Stimulated activated naive CD4-positive, alpha-beta T cell treated with Interleukin-2 at 50 U/mL for 16 hours (primary cell): ENCODE data around the gene FAM53B.

Experiments used
- DNase-seq: peaks from one replicate; lab custom pipeline; 2025; lab: John Stamatoyannopoulos, UW

FAM53B gene

DNA sequence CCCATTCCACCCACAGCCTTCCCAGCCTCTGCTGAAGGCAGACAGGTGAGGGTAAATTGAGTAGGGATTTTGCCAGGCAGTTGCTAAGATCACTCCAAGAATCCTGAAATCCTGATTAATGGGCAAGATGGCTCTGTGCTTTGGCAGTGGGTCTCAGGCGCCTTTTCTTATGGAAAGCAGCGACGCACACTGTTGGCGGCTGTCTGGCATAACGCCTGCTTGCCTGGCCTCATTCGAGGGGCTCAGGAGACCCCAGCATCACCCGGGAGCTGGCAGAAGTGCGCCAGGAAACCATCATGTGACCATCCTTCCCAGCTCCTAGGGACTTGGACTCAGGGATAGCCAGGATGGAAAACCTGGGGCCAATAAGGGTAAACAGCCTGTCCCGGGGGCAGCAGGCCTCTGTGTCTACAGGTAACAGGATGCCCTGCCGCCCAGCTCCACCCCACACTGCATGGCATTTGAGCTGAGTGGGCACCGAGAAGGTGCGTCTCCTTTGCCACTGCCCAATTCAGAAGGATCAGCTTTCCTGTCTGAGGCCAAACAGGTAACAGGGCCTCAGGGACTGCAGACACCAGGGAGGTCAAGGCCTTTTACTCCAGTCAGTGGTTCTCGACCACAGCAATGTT is 98.6 kb downstream of the FAM53B start:
- DNase-seq = no peak

GRCh38 chr10:124644771-124645415 is 99.3 kb downstream of the FAM53B start:
- no peak for DNase-seq

DNA sequence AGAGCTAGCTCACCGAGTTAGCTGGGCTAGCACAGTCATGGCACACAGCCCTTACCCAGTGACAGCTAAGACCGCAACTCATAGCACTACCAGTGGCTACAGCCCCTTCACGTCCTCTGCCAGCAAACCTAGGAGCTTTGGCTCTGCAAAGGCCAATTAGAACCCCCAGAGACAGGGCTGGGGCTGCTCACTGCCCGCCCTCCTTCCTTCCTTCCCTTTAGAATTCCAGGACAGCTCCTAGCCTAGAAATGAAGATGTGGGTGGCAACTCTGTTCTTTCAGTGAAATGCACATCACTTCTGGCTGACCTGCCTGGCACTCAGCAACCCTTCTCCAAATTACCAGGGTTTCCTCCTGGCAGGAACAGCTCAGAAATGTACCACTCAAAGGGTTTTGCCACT is 99.9 kb downstream of the FAM53B start:
- DNase-seq = no peak

GRCh38 chr10:124643330-124644009 is 100.7 kb downstream of the FAM53B start:
- DNase-seq = no peak

DNA sequence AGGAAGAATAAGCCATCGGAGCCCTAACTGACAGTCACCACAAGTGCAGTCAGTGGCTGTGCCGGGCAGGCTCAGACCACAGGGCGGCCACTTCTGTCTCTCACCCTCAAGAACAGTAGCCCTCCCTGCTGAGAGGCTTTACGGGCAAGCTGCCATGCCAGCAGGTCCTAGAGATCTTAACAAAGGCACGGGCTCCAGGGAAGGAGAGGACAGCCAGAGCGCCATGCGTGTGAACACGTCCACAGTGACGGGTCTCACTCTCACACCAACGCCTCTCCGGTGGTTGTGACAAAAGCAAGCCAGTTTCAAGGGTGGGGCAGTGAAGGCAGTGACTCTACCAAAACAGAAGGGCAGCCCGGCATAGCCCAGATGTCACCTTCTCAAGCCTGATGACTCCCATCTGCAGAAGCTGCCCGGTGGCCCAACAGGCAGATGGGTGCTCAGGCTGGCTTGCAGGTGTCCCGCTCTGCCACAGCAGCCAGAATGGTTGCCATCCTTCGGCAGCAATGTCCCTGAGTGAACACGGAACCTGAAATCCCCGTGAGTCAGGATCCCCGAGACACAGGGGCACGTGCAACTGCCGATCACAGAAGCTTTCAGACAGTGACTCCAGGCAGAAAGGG is 102.0 kb downstream of the FAM53B start:
- no peak for DNase-seq

DNA sequence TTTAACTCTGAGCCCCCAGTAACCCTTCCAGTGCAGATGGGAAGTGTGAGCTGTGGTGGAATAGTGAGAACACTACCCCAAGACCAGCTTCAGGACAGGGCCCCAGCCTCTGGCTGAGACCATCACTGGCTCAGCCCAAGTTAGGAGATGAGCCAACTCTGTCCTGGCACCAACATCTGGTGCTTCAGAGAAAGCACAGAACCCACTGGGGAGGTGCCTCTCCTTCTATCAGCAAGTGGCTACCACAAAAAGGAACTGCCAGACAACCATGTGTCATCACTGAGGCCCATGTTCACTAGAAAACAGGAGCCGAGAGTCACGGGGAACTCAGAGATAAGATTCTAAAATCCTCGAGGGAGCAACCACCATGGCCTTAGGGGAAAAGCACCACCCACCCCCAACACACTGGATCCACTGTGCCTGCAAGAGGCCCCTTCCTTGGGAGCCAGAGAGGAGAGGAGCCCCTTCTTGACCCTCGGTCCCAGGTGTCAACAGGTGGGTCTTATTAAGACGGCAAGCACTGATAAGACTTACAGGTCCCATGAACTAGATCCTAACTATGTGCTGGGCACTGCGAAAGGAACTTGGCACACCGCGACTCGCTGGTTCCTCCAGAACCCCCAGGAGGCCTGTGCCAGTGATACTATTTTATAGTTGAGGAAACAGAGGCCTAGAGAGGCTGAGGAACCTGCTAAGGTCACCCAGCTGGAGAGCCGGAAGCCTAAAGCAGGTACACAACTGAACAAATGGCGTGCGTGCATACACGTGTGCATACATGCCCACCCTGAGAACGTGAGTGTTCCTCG is 102.7 kb downstream of the FAM53B start:
- peak; percentile 49 for DNase-seq

DNA sequence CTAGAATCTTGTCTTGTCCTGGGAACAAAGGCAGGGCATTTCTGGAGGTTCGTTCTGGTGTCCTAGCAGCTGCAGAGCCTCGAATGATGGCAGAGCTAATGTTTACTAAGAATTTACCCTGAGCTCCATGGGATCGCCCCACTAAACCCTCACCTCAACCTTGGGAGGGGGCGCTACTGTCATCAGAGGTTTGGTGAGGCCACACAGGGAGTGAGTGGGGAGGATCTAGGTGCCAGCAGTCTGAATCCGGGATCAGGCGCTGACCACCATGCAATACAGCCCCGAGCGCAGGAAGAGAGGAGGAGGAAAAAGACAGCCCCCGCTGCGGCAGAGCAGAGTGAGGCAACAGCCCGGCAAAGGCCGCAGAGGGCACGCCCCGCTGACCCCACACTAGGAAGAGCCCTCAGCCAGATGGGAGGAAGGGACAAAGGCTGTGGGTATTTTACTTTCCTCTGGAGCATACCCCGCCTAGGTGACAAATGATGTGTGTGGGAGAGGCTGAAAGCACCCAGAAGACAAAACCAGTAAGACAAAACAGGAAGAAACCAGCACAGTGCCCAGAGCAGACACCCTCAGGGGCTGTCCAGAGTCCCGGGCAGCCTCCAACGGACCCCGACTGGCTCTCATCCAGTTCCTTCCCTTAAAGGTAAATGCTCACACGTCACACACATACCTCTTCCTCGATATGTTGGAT is 103.5 kb downstream of the FAM53B start:
- no peak for DNase-seq

- DNase-seq = no peak
Measured at GRCh38 chr10:124640056-124640455, 104.1 kb downstream of the FAM53B start.

GRCh38 chr10:124639646-124640045 is 104.5 kb downstream of the FAM53B start:
- no peak for DNase-seq

GRCh38 chr10:124639206-124639605 is 105.0 kb downstream of the FAM53B start:
- no peak for DNase-seq

GRCh38 chr10:124637746-124638145 is 106.4 kb downstream of the FAM53B start:
- DNase-seq = no peak

GRCh38 chr10:124637091-124637700 is 107.0 kb downstream of the FAM53B start:
- DNase-seq = no peak

DNA sequence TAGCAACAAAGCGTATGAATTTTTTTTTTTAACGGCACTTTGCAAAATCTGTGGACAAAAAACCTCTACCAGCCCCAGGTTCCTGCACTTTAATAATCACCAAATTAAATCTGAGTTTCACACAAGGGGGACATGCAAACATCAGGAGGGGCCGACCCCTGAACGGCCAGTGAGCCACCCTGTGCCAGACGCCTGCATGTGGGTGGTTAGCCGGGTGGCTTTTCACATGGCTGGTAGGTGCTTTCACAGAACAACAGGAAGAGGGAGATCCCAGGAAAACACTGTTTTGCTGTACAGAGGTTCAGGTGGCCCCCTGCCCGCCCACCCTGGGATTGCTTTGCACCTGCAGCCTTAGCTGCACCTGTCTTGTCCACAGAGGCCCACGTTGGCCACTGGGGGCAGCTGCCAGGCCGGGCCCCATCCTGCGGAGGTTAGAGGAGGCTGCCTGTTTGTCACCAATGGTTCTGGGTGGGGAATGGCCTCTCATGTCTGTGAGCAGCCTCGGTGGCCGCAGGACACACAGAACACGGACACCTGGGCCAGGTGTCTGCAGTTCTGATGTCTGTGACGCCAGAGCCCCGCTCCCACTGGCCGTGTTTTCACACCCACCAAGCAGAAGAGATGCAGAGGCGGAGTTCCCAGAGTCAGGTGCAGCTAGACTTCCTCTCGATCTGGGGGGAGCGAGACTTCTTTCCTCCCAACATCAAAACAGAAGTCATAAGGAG is 107.7 kb downstream of the FAM53B start:
- DNase-seq = peak; percentile 19

DNA sequence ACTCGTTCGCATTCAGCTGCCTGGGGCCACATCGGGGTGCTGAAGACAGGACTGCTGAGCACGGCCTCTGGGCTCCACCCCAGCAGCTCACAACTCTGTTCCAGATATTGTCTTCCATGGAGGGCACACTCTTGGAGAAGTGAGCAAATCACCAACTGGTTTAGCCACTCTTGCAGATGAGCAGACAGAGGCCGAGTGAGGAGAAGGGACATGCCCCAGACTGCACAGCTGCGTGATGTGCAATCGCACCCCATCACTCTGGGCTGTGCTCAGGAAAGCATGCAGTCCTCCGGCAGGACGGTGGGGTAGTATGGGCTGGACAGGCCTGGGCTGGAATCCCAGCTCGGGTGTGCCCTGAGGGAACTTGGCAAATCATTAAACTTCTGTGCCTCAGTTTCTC is 111.6 kb downstream of the FAM53B start:
- DNase-seq = no peak

DNA sequence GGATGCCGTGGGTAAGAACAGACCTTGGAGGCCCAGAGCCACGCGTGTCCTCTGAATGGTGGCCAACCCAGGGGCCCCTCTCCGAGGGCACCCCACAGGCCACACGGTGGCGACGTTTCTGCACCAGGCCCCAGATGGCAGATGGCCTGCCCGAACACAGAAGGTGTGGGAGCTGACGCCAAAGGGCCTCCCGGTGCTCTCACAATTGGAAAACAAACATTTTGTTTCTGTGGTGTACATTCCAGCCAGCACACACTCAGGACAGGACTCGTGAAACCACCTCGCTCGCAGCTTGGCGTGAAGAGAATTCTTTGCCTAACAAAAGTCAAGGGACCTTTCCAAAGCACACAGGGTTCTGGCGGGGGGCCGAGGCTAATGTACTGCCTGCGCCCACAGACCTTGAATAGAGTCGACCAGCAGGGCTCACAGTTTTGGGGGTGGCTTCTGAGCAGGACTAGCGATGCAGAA is 112.1 kb downstream of the FAM53B start:
- peak; percentile 8 for DNase-seq

DNA sequence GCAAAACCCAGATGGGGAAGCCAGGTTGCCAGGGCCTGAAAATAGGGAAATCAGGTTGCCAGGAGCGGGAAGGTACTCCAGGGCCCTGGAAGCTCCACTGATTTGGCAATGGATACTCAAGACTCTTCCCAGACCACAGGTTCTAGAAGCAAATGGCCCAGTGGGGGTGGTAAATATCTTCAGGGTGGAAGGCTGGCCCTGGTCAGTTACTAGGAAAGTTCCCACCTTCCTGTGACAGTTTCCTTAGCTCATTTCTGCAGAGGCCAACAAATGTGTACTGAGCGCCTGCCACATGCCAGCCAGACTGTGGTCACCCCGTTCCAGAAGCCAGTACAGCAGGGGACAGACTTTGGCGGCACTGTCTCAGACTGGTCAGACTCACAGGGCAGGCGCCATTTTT is 113.6 kb downstream of the FAM53B start:
- no peak for DNase-seq

DNA sequence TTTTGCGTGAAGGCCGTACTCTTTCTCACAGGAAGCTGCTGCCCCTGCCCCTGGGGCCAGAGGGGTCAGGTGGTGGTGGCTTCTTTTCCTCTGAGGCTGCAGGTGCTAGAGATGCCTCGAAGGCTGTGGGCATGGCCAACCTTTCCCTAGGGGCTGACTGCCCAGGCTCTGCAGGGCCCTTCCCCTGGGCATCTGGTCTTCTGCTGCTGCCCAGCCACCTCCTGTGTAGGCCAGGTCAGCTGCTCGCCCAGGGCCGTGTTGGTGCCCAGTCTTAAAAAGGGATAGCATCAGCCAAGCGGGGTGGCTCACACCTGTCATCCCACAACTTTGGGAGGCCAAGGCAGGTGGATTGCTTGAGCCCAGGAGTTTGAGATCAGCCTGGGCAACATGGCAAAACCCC is 114.3 kb downstream of the FAM53B start:
- no peak for DNase-seq

DNA sequence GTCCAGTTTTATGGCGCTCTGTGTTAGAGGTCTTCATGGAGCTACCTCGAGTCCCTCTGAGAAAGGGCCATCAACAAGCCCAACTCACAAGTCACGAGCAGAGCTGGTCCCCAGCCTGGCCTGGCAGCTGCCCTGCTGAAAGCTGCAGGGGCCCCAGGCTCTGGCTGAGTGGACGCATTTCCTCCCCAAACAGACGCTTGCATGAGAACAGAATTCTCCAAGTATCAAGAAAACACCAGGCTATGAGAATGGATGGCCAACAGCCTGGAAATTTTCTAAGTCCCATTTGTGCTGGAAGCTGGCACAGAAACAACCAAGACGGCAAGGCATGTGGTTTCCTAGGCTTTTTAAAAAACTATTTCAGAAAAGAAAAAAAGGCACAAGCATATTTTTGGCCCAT is 114.8 kb downstream of the FAM53B start:
- DNase-seq = no peak

DNA sequence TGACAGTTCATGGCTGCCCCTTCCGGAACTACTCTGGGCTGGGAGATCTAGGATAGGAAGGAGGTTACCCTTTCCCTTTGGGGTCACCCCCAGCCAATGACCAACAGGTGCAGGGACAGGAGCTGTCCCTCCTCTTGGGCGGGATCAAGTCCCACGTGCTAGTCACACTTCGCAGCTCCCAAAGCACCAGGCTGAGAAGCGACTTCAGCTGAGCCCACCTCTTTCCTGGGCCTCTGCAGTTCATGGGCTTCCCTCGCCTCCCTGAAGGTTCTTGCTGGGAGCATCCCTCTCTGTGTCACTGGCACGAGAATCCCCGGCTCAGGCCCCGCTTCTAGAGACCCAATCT is 115.5 kb downstream of the FAM53B start:
- no peak for DNase-seq

DNA sequence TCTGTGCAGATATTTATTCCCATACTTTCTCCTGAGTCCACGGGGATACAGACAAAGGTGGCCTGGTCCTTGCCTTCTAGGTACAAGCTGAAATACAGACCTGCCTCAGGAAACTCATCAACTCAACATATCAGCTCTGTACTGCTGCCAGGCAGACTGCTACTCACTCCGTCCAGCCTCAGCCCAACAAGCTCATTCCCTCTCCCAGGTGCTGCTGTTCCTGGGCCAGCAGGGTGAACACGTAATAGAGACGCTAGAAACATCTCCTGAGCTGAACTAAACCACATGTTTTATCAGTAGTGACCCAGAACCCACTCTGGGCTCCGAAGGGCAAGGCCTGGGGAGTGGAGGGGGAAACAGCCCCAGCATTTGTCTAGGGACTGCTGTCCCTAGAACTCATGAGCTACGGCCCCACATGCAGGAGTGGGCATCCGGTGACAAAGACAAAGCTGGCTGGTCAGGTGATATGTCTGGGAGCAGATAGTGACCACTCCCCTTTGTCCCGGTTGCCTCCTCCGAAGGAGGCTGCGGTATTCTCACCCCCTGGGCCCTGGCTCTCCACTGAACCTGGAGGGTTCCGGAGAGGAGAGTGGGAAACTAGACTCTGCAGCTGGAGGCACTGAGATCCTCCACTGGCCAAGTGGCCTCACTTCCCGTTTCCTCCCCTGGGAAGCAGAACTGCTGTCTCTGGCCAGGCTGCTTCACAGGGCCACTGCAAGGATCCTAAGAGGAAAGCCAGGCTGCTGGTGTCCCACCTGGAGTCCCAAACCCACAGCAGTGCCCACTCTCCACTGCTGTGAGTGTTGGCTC is 116.1 kb downstream of the FAM53B start:
- DNase-seq = no peak
